Measurements from ENCODE around the gene ECM1.

The ECM1 gene

GRCh38 chr1:150546294-150546937 lies 38.5 kb downstream of the ECM1 start:
- DNase-seq, result no peak

DNA sequence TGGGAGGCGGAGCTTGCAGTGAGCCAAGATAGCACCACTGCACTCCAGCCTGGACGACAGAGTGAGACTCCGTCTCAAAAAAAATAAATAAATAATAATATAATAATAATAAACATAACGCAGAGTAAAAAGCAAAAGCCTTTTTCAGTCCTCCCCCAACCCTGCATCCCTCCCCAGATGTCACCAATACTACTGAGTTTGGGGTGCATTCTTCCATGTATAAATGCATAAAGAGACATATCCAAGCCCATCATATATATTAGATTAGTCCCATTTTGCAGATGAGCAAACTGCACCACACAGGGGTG lies 40.4 kb downstream of the ECM1 start:
- no peak for DNase-seq

- peak; percentile 64 for DNase-seq
These were observed 41.0 kb downstream of the ECM1 start, which contains the start of gene ADAMTSL4 for GRCh38 chr1:150548632-150549495. Gene ADAMTSL4, plus strand, starts transcription at chr1:150549408. Its CDS starts 2,881 bp downstream, at chr1:150552289.

GRCh38 chr1:150549496-150550221 lies 41.8 kb downstream of the ECM1 start:
- no peak for DNase-seq

DNA sequence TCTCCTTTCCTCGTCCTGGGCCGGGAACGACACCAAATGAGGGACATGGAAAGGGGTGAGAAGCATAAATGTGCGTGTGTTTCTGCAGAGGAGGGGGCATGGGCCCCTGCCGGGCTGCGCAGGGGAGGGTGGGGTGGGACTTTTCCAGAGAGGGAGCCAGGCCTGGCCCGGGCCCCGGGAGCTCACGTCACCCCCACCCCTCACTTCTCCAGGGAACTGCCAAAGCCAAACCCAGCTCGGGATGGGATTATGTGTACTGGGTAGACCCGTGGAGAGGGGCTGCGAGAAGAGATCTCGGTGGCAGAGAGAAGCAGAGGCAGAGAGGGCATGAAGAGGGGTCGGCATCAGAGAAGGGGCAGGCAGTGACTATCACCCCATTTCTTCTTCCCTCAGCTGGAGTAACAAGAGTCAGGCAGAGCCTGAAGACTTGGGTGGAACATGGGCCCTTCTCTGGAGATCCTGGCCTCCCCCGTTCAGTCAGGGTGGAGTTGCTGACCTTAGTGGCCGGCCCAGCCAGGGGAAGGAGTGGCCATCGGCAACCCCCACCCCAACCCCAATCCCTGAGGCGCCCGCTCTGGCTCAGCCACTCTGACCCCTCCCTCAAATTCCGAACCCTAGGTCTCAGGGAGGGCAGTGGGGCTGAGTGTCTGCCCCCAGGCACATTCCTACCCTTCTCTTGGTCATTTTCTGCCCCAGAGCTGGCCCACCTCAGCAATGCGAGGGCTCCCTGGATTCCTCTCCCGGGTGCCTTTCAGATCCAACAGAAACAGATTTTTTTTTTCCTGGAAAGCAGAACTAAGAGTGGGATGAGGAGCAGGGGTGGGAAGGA lies 42.5 kb downstream of the ECM1 start:
- DNase-seq, result no peak

DNA sequence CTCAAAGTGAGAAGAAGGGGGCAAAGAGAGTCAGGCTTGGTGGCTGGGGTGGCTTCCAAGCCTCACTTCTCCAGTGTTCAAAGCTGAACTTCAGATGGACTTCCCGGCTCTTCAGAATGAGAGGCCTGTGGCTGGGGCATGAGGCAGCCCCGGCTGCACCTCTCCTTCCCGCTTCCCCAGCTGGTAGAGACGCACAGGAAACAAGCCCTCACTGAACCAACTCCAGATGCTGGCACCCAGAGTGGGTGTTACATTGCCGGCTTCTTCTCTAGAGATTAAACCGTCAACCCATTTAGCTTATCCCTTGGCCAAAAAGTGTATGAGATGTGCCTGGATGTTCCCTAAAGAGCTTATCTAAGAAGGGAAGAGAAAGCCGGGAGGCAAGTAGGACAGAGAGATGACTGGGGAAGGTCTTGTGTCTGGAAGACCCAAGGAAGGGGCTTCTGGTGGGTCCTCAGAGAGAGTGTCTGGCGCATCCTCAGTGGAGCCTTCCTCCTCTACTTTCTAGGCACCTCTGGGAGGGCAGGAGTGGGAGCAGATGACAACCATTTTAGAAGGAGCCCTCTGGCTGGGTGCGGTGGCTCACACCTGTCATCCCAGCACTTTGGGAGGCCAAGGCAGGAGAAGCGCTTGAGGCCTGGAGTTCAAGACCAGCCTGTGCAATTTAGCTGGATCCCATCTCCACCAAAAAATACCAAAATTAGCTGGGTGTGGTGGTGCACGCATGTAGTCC lies 43.3 kb downstream of the ECM1 start:
- no peak for DNase-seq

DNA sequence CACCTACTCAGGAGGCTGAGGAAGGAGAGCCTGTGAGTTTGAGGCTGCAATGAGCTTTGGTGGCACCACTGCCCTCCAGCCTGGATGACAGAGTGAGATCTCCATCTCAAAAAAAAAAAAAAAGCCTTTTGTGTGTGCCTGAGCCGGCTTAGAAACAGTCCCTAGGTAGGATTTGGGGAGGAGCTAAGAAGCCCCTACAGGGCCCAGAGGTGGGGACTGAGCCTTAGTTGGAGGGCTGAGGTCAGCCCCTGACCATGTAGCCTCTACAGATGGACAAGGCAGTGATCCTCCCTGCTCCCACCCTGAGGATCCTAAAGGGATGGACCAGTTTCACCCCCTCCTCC lies 43.8 kb downstream of the ECM1 start:
- DNase-seq, result no peak

- DNase-seq, result no peak
These were observed 44.4 kb downstream of the ECM1 start for GRCh38 chr1:150552128-150552910.

GRCh38 chr1:150552911-150553289 lies 45.0 kb downstream of the ECM1 start:
- DNase-seq, result no peak

GRCh38 chr1:150553392-150554085 lies 45.6 kb downstream of the ECM1 start:
- DNase-seq, result no peak

- DNase-seq, result no peak
These were observed 46.2 kb downstream of the ECM1 start for GRCh38 chr1:150554086-150554452.

DNA sequence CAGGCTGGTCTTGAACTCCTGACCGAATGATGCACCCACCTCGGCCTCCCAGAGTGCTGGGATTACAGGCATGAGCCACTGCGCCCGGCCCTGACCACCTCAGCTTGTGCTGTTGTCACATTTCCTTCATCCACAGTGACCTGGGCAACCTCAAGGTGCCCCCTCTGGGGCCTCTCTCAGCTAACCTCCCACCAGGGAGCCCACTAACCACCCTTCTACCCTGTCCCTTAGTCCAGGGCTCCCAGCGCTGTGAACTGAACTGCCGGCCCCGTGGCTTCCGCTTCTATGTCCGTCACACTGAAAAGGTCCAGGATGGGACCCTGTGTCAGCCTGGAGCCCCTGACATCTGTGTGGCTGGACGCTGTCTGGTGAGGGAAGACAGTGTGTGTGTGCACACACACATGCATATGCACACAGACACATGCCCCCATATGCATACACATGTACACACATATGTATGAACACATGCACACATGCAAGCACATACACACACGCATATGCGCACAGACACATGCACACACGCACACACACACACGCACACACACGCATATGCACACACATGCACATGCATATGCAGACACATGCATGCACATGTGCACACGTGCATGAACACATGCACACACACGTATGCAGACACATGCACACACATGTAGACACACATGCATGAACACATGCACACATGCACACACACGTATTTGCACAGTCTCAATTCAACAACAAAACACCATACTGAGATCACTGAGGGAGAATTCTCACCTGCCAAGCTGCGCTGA lies 47.5 kb downstream of the ECM1 start:
- DNase-seq, result no peak

DNA sequence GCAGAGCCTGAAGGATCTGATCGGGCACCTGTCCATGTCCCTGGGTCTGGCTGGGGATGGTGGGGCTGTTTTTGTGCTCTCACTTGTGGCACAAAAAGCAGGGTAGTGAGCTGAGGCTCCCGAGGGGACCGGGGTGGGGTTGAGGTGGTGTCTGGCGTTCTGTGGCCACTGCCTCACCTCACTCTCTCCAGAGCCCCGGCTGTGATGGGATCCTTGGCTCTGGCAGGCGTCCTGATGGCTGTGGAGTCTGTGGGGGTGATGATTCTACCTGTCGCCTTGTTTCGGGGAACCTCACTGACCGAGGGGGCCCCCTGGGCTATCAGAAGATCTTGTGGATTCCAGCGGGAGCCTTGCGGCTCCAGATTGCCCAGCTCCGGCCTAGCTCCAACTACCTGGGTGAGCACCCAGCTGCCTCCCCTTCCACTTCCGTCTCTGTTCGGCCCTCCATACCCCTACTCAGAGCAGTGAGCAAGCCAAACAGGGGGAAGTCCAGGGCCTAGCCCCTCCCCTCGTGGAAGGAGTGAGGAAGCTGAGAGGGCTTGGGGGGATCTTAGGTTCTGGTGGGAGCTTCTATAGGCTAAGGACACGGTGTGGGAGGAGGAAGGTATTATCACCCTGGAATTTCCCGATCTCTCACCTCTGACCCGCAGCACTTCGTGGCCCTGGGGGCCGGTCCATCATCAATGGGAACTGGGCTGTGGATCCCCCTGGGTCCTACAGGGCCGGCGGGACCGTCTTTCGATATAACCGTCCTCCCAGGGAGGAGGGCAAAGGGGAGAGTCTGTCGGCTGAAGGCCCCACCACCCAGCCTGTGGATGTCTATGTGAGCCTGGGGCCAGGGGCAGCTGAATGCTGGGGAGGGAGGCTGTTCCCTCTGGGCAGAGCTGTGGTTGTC lies 48.3 kb downstream of the ECM1 start:
- DNase-seq, result no peak

- no peak for DNase-seq
These were observed 49.2 kb downstream of the ECM1 start for GRCh38 chr1:150557065-150557600.

DNA sequence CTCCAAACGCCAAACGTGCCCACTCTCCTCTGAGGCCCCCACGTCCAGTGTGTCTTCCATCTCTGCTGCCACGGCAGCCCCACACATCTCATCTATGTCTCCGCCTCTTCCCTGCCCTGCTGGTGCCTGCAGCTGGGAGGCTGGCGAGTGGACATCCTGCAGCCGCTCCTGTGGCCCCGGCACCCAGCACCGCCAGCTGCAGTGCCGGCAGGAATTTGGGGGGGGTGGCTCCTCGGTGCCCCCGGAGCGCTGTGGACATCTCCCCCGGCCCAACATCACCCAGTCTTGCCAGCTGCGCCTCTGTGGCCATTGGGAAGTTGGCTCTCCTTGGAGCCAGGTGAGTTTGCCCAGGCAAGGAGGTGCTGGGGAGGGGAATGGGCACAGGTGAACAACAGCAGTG lies 49.9 kb downstream of the ECM1 start:
- no peak for DNase-seq

- DNase-seq, result no peak
These were observed 50.4 kb downstream of the ECM1 start for GRCh38 chr1:150558303-150558704.

- DNase-seq, result no peak
These were observed 51.1 kb downstream of the ECM1 start for GRCh38 chr1:150558761-150559655.

- no peak for DNase-seq
These were observed 51.7 kb downstream of the ECM1 start for GRCh38 chr1:150559656-150560010.
